Stimulated activated naive CD4-positive, alpha-beta T cell (primary cell): ENCODE measurements around the gene KRT75.
"Not testable (repeated sequence)": the region's sequence is repeated elsewhere in the genome, so short reads cannot be mapped to it uniquely, and the experiment has no call there.

ENCODE experiments used
- DNase-seq, 6 experiments: peaks; one replicate each; lab custom pipeline; 2025; lab: John Stamatoyannopoulos, UW

KRT75 gene

GRCh38 chr12:52434081-52434733 is at the start of gene KRT75:
TSS of gene KRT75 (minus strand) at chr12:52434371. CDS start at chr12:52434304, 67 bp downstream.
- no peak for DNase-seq

GRCh38 chr12:52480073-52480472 is 45.9 kb upstream of the KRT75 start:
- no peak for DNase-seq

- DNase-seq = no peak
Observed at GRCh38 chr12:52477651-52478050, 43.5 kb upstream of the KRT75 start.

- DNase-seq = no peak
Observed at GRCh38 chr12:52474212-52474611, 40.0 kb upstream of the KRT75 start.

GRCh38 chr12:52473768-52474167 is 39.6 kb upstream of the KRT75 start, which contains the start of gene KRT6C:
TSS of gene KRT6C (minus strand) at chr12:52473805. CDS start at chr12:52473737, 68 bp downstream.
- DNase-seq = no peak

GRCh38 chr12:52469853-52470252 is 35.7 kb upstream of the KRT75 start:
- no peak for DNase-seq

GRCh38 chr12:52464897-52465296 is 30.7 kb upstream of the KRT75 start:
- no peak for DNase-seq

- no peak for DNase-seq
Observed at GRCh38 chr12:52461693-52462092, 27.5 kb upstream of the KRT75 start.

GRCh38 chr12:52458861-52459260 is 24.7 kb upstream of the KRT75 start:
- no peak for DNase-seq

GRCh38 chr12:52455821-52456220 is 21.6 kb upstream of the KRT75 start:
- no peak for DNase-seq

- DNase-seq = no peak
Observed at GRCh38 chr12:52454411-52455201, 20.4 kb upstream of the KRT75 start.

- no peak for DNase-seq
Observed at GRCh38 chr12:52452101-52452500, 17.9 kb upstream of the KRT75 start, which contains the start of gene KRT6B. TSS of gene KRT6B (minus strand) at chr12:52452146. CDS start at chr12:52452078, 68 bp downstream.

GRCh38 chr12:52448228-52448627 is 14.1 kb upstream of the KRT75 start:
- no peak for DNase-seq

GRCh38 chr12:52447196-52447595 is 13.0 kb upstream of the KRT75 start:
- not testable (repeated sequence) for DNase-seq

- DNase-seq = no peak
Observed at GRCh38 chr12:52446367-52447045, 12.3 kb upstream of the KRT75 start.

GRCh38 chr12:52445876-52446275 is 11.7 kb upstream of the KRT75 start:
- DNase-seq = no peak

- no peak for DNase-seq
Observed at GRCh38 chr12:52444647-52445595, 10.8 kb upstream of the KRT75 start.

- no peak for DNase-seq
Observed at GRCh38 chr12:52443966-52444365, 9.8 kb upstream of the KRT75 start.

- DNase-seq = no peak
Observed at GRCh38 chr12:52442600-52443061, 8.5 kb upstream of the KRT75 start.

- DNase-seq = no peak
Observed at GRCh38 chr12:52441320-52441911, 7.2 kb upstream of the KRT75 start.

GRCh38 chr12:52440821-52441319 is 6.7 kb upstream of the KRT75 start:
- no peak for DNase-seq
